Measurements from ENCODE around the gene MX1.

The MX1 gene

GRCh38 chr21:41429305-41429704, 3.3 kb downstream of the MX1 start:
- Histone ChIP-seq H3K36me3 (ENCODE audit: control insufficient read depth in 1 of 2, insufficient read depth in 2 of 2, low read length in 2 of 2) (peaks cover 21 to 50% of the 10 kb centered on the region in 2 donors), H3K4me3 (ENCODE audit: low read depth in 1 of 2, low read length in 2 of 2) (no peak overlapping the region), H3K27ac (ENCODE audit: low read depth, low read length) (no peak overlapping the region), H3K4me1 (ENCODE audit: control insufficient read depth in 1 of 2, insufficient read depth in 2 of 2, low read length in 2 of 2) (peaks cover 22 to 26% of the 10 kb centered on the region in 2 donors), H3K9ac (ENCODE audit: low read depth in 1 of 2, low read length in 2 of 2) (no peak overlapping the region), H3K9me3 (ENCODE audit: control insufficient read depth in 1 of 2, low read length in 2 of 2) (no peaks in the 10 kb centered on the region), H3K27me3 (ENCODE audit: control insufficient read depth in 1 of 2, insufficient read depth in 2 of 2, low read length in 2 of 2) (no peaks in the 10 kb centered on the region)

- peaks cover 22 to 26% of the 10 kb centered on the region in 2 donors for H3K4me1 ChIP-seq (ENCODE audit: control insufficient read depth in 1 of 2, insufficient read depth in 2 of 2, low read length in 2 of 2)
- H3K27ac ChIP-seq (ENCODE audit: low read depth, low read length): no peak overlapping the region
- H3K36me3 ChIP-seq (ENCODE audit: control insufficient read depth in 1 of 2, insufficient read depth in 2 of 2, low read length in 2 of 2): peaks cover 21 to 55% of the 10 kb centered on the region in 2 donors
- H3K4me3 ChIP-seq (ENCODE audit: low read depth in 1 of 2, low read length in 2 of 2): no peak overlapping the region
- no peak overlapping the region for H3K9ac ChIP-seq (ENCODE audit: low read depth in 1 of 2, low read length in 2 of 2)
- H3K9me3 ChIP-seq (ENCODE audit: control insufficient read depth in 1 of 2, low read length in 2 of 2): no peaks in the 10 kb centered on the region
- no peaks in the 10 kb centered on the region for H3K27me3 ChIP-seq (ENCODE audit: control insufficient read depth in 1 of 2, insufficient read depth in 2 of 2, low read length in 2 of 2)
Observed at GRCh38 chr21:41429925-41430491, 4.0 kb downstream of the MX1 start.

- H3K4me3 ChIP-seq (ENCODE audit: low read depth in 1 of 2, low read length in 2 of 2): no peak overlapping the region
- H3K4me1 ChIP-seq (ENCODE audit: control insufficient read depth in 1 of 2, insufficient read depth in 2 of 2, low read length in 2 of 2): peaks cover 16% of the 10 kb centered on the region in 2 donors
- H3K36me3 ChIP-seq (ENCODE audit: control insufficient read depth in 1 of 2, insufficient read depth in 2 of 2, low read length in 2 of 2): peaks cover 30 to 74% of the 10 kb centered on the region in 2 donors
- no peak overlapping the region for H3K27ac ChIP-seq (ENCODE audit: low read depth, low read length)
- H3K27me3 ChIP-seq (ENCODE audit: control insufficient read depth in 1 of 2, insufficient read depth in 2 of 2, low read length in 2 of 2): no peaks in the 10 kb centered on the region
- no peak overlapping the region for H3K9ac ChIP-seq (ENCODE audit: low read depth in 1 of 2, low read length in 2 of 2)
- no peaks in the 10 kb centered on the region for H3K9me3 ChIP-seq (ENCODE audit: control insufficient read depth in 1 of 2, low read length in 2 of 2)
Observed at GRCh38 chr21:41431788-41432548, 5.9 kb downstream of the MX1 start.

GRCh38 chr21:41432562-41433460, 6.8 kb downstream of the MX1 start:
- Histone ChIP-seq H3K9me3 (ENCODE audit: control insufficient read depth in 1 of 2, low read length in 2 of 2) (no peaks in the 10 kb centered on the region), H3K27ac (ENCODE audit: low read depth, low read length) (no peak overlapping the region), H3K27me3 (ENCODE audit: control insufficient read depth in 1 of 2, insufficient read depth in 2 of 2, low read length in 2 of 2) (no peaks in the 10 kb centered on the region), H3K36me3 (ENCODE audit: control insufficient read depth in 1 of 2, insufficient read depth in 2 of 2, low read length in 2 of 2) (peaks cover 31 to 81% of the 10 kb centered on the region in 2 donors), H3K4me1 (ENCODE audit: control insufficient read depth in 1 of 2, insufficient read depth in 2 of 2, low read length in 2 of 2) (peaks cover 13 to 14% of the 10 kb centered on the region in 2 donors), H3K4me3 (ENCODE audit: low read depth in 1 of 2, low read length in 2 of 2) (no peak overlapping the region), H3K9ac (ENCODE audit: low read depth in 1 of 2, low read length in 2 of 2) (peak overlapping the region in 1 of 2 donors; percentile 14)

GRCh38 chr21:41433566-41433965, 7.5 kb downstream of the MX1 start:
- Histone ChIP-seq H3K9ac (ENCODE audit: low read depth in 1 of 2, low read length in 2 of 2) (no peak overlapping the region), H3K36me3 (ENCODE audit: control insufficient read depth in 1 of 2, insufficient read depth in 2 of 2, low read length in 2 of 2) (peaks cover 26 to 83% of the 10 kb centered on the region in 2 donors), H3K27ac (ENCODE audit: low read depth, low read length) (no peak overlapping the region), H3K4me3 (ENCODE audit: low read depth in 1 of 2, low read length in 2 of 2) (no peak overlapping the region), H3K27me3 (ENCODE audit: control insufficient read depth in 1 of 2, insufficient read depth in 2 of 2, low read length in 2 of 2) (no peaks in the 10 kb centered on the region), H3K9me3 (ENCODE audit: control insufficient read depth in 1 of 2, low read length in 2 of 2) (no peaks in the 10 kb centered on the region), H3K4me1 (ENCODE audit: control insufficient read depth in 1 of 2, insufficient read depth in 2 of 2, low read length in 2 of 2) (peaks cover 13 to 14% of the 10 kb centered on the region in 2 donors)

- Histone ChIP-seq H3K27me3 (ENCODE audit: control insufficient read depth in 1 of 2, insufficient read depth in 2 of 2, low read length in 2 of 2) (no peaks in the 10 kb centered on the region), H3K36me3 (ENCODE audit: control insufficient read depth in 1 of 2, insufficient read depth in 2 of 2, low read length in 2 of 2) (peaks cover 24 to 81% of the 10 kb centered on the region in 2 donors), H3K9me3 (ENCODE audit: control insufficient read depth in 1 of 2, low read length in 2 of 2) (no peaks in the 10 kb centered on the region), H3K4me1 (ENCODE audit: control insufficient read depth in 1 of 2, insufficient read depth in 2 of 2, low read length in 2 of 2) (peaks cover 13 to 14% of the 10 kb centered on the region in 2 donors), H3K9ac (ENCODE audit: low read depth in 1 of 2, low read length in 2 of 2) (no peak overlapping the region), H3K4me3 (ENCODE audit: low read depth in 1 of 2, low read length in 2 of 2) (no peak overlapping the region), H3K27ac (ENCODE audit: low read depth, low read length) (no peak overlapping the region)
Observed at GRCh38 chr21:41435706-41436105, 9.7 kb downstream of the MX1 start.

- H3K4me1 ChIP-seq (ENCODE audit: control insufficient read depth in 1 of 2, insufficient read depth in 2 of 2, low read length in 2 of 2): peaks cover 5 to 6% of the 10 kb centered on the region in 2 donors
- no peak overlapping the region for H3K9ac ChIP-seq (ENCODE audit: low read depth in 1 of 2, low read length in 2 of 2)
- H3K27me3 ChIP-seq (ENCODE audit: control insufficient read depth in 1 of 2, insufficient read depth in 2 of 2, low read length in 2 of 2): no peaks in the 10 kb centered on the region
- no peaks in the 10 kb centered on the region for H3K9me3 ChIP-seq (ENCODE audit: control insufficient read depth in 1 of 2, low read length in 2 of 2)
- H3K27ac ChIP-seq (ENCODE audit: low read depth, low read length): no peak overlapping the region
- H3K36me3 ChIP-seq (ENCODE audit: control insufficient read depth in 1 of 2, insufficient read depth in 2 of 2, low read length in 2 of 2): peaks cover 37 to 82% of the 10 kb centered on the region in 2 donors
- H3K4me3 ChIP-seq (ENCODE audit: low read depth in 1 of 2, low read length in 2 of 2): no peak overlapping the region
Observed at GRCh38 chr21:41437729-41438128, 11.7 kb downstream of the MX1 start.

GRCh38 chr21:41438425-41439113, 12.5 kb downstream of the MX1 start:
- H3K9me3 ChIP-seq (ENCODE audit: control insufficient read depth in 1 of 2, low read length in 2 of 2): no peaks in the 10 kb centered on the region
- peaks cover 38 to 82% of the 10 kb centered on the region in 2 donors for H3K36me3 ChIP-seq (ENCODE audit: control insufficient read depth in 1 of 2, insufficient read depth in 2 of 2, low read length in 2 of 2)
- no peak overlapping the region for H3K27ac ChIP-seq (ENCODE audit: low read depth, low read length)
- H3K4me3 ChIP-seq (ENCODE audit: low read depth in 1 of 2, low read length in 2 of 2): no peak overlapping the region
- no peaks in the 10 kb centered on the region for H3K4me1 ChIP-seq (ENCODE audit: control insufficient read depth in 1 of 2, insufficient read depth in 2 of 2, low read length in 2 of 2)
- no peaks in the 10 kb centered on the region for H3K27me3 ChIP-seq (ENCODE audit: control insufficient read depth in 1 of 2, insufficient read depth in 2 of 2, low read length in 2 of 2)
- H3K9ac ChIP-seq (ENCODE audit: low read depth in 1 of 2, low read length in 2 of 2): no peak overlapping the region

GRCh38 chr21:41439248-41439647, 13.2 kb downstream of the MX1 start:
- Histone ChIP-seq H3K27ac (ENCODE audit: low read depth, low read length) (no peak overlapping the region), H3K9me3 (ENCODE audit: control insufficient read depth in 1 of 2, low read length in 2 of 2) (no peaks in the 10 kb centered on the region), H3K9ac (ENCODE audit: low read depth in 1 of 2, low read length in 2 of 2) (no peak overlapping the region), H3K4me3 (ENCODE audit: low read depth in 1 of 2, low read length in 2 of 2) (no peak overlapping the region), H3K27me3 (ENCODE audit: control insufficient read depth in 1 of 2, insufficient read depth in 2 of 2, low read length in 2 of 2) (no peaks in the 10 kb centered on the region), H3K36me3 (ENCODE audit: control insufficient read depth in 1 of 2, insufficient read depth in 2 of 2, low read length in 2 of 2) (peaks cover 36 to 84% of the 10 kb centered on the region in 2 donors), H3K4me1 (ENCODE audit: control insufficient read depth in 1 of 2, insufficient read depth in 2 of 2, low read length in 2 of 2) (no peaks in the 10 kb centered on the region)

Measured in duodenal mucosa (tissue), 2 donors.